Body of pancreas (tissue), 4 donors: Measurements from ENCODE around the gene STK25. TPM values are rescaled to one million over a fixed set of nuclear protein-coding genes. Genes with fewer than 3 reads are reported as not detected.
"Not testable (repeated sequence)": the region's sequence is repeated elsewhere in the genome, so short reads cannot be mapped to it uniquely, and the experiment has no call there.

Source experiments
- ATAC-seq: fragments of 150-250 bp; one replicate; pipeline ENCODE4 v1.9.1; 2016
- DNase-seq, 4 donors: peaks; one replicate each; pipeline ENCODE4 v3.0.0-alpha.2; 2019
- H3K27ac ChIP-seq, 4 donors: fragments of 200-600 bp; sonication (generic); 1 replicate in 3 of 4; 2 replicates in 1 of 4; pipeline versions ENCODE4 v1.5.1 to v1.6.1; 2016 to 2019; ENCODE audit warnings: mild to moderate bottlenecking in 1 of 4, mixed read lengths in 1 of 4, moderate library complexity in 1 of 4
- H3K27me3 ChIP-seq, 2 donors: fragments of 200-600 bp; sonication (generic); one replicate each; pipeline ENCODE4 v1.6.0; 2016; ENCODE audit warnings: mild to moderate bottlenecking in 1 of 2
- H3K36me3 ChIP-seq, 2 donors: fragments of 200-600 bp; sonication (generic); replicated peaks in 1 of 2; 2 replicates each; pipeline ENCODE4 v1.5.1; 2016; ENCODE audit warnings: low read depth in 2 of 2; ENCODE audit not compliant: insufficient read depth in 1 of 2
- H3K4me1 ChIP-seq: fragments of 200-600 bp; sonication (generic); one replicate; pipeline ENCODE4 v1.6.0; 2016
- H3K4me3 ChIP-seq, 2 donors: fragments of 200-600 bp; sonication (generic); 1 replicate in 1 of 2; 2 replicates in 1 of 2; pipeline ENCODE4 v1.5.1; 2016 to 2019
- H3K9me3 ChIP-seq, 3 donors: fragments of 200-600 bp; sonication (generic); 1 replicate in 2 of 3; 2 replicates in 1 of 3; pipeline ENCODE4 v1.5.1; 2016
- CTCF ChIP-seq, 7 experiments: fragments of 450-650 bp in 4 of 7; fragments of 200-600 bp in 3 of 7; sonication (generic) in 3 of 7; IDR thresholded peaks; one replicate each; pipeline ENCODE4 v1.5.1; 2016 to 2019; ENCODE audit warnings: antibody characterized with exemption in 7 of 7
- POLR2A ChIP-seq, 3 donors: fragments of 450-650 bp; IDR thresholded peaks; one replicate each; pipeline ENCODE4 v1.6.1; 2016; ENCODE audit warnings: antibody characterized with exemption in 3 of 3, mild to moderate bottlenecking in 2 of 3
- WGBS, 2 donors: methylation state at CpG; one replicate each; pipeline ENCODE4 v1.1.5; 2017; 5-methylcytosine and 5-hydroxymethylcytosine counted together
- intact Hi-C: fragments of 100-400 bp; cut with DNase I; formaldehyde crosslinking; loops from one replicate; pipeline ENCODE4 v1.15.1; 2023
- total RNA-seq, 2 donors: library from RNA; depleted of rRNA; stranded (reverse); fragments of >200 nt; gene quantifications; one replicate each; pipeline ENCODE4 v1.1.0, GENCODE V29; 2016

The STK25 gene
- total RNA-seq, 2 donors from 2014 or later, result 129 to 144 TPM

GRCh38 chr2:241511091-241511741 lies 2.8 kb upstream of the STK25 start:
- H3K9me3 ChIP-seq, result no peaks in the 10 kb centered on the region
- H3K36me3 ChIP-seq, result no peaks in the 10 kb centered on the region
- H3K4me1 ChIP-seq, result peaks cover 51% of the 10 kb centered on the region
- H3K27me3 ChIP-seq, result no peaks in the 10 kb centered on the region
- DNase-seq (peak; percentile 64 to 86 (median 78)), ATAC-seq (peak; percentile 11)
- WGBS, 2 donors, result 31 to 49% methylated on average over 5 to 6 of the region's 6 CpGs
- TF ChIP-seq CTCF (IDR thresholded peaks at IDR 0.05) (no peak), POLR2A (IDR thresholded peaks at IDR 0.05) (peak in 2 of 3 donors; percentile 22 to 28)
- peak overlapping the region; percentile 39 to 79 (median 67) for H3K27ac ChIP-seq
- intact Hi-C loops, result no loop called here
- no peak overlapping the region for H3K4me3 ChIP-seq

- Histone ChIP-seq H3K4me3 (peak overlapping the region; percentile 56 to 88), H3K36me3 (no peaks in the 10 kb centered on the region), H3K4me1 (peaks cover 58% of the 10 kb centered on the region), H3K27me3 (no peaks in the 10 kb centered on the region), H3K27ac (peak overlapping the region; percentile 52 to 91 (median 85)), H3K9me3 (no peaks in the 10 kb centered on the region)
- TF ChIP-seq POLR2A (IDR thresholded peaks at IDR 0.05) (no peak), CTCF (IDR thresholded peaks at IDR 0.05) (no peak)
- ATAC-seq (no peak), DNase-seq (no peak)
- intact Hi-C loops, result no loop called here
- WGBS, 2 donors, result 34 to 46% methylated on average over 10 to 24 of the region's 24 CpGs
These were observed 886 bp upstream of the STK25 start for GRCh38 chr2:241509155-241509784.

- intact Hi-C loops, result no loop called here
- peaks cover 63% of the 10 kb centered on the region for H3K4me1 ChIP-seq
- H3K27ac ChIP-seq, result peak overlapping the region; percentile 65 to 91 (median 85)
These were observed 749 bp downstream of the STK25 start for GRCh38 chr2:241507430-241508239.

GRCh38 chr2:241506793-241507429 lies 1.5 kb downstream of the STK25 start:
- peak overlapping the region in 1 of 2 donors; percentile 88 for H3K4me3 ChIP-seq
- DNase-seq, result peak in 1 of 4 donors; percentile 14
- no peak for ATAC-seq
- TF ChIP-seq POLR2A (IDR thresholded peaks at IDR 0.05) (no peak), CTCF (IDR thresholded peaks at IDR 0.05) (no peak)
- WGBS, 2 donors, result 36 to 46% methylated on average over 18 to 19 of the region's 19 CpGs
- no peak overlapping the region for H3K27ac ChIP-seq
- no peaks in the 10 kb centered on the region for H3K36me3 ChIP-seq
- H3K27me3 ChIP-seq, result no peaks in the 10 kb centered on the region
- intact Hi-C loops, result no loop called here
- H3K9me3 ChIP-seq, result no peaks in the 10 kb centered on the region
- H3K4me1 ChIP-seq, result peaks cover 61% of the 10 kb centered on the region

More at GRCh38 chr2:241507430-241508239, 749 bp downstream of the STK25 start:
- Histone ChIP-seq H3K9me3 (no peaks in the 10 kb centered on the region), H3K27me3 (no peaks in the 10 kb centered on the region), H3K4me3 (peak overlapping the region; percentile 52 to 88), H3K36me3 (no peaks in the 10 kb centered on the region)
- TF ChIP-seq POLR2A (IDR thresholded peaks at IDR 0.05) (peak in 1 of 3 donors; percentile 32), CTCF (IDR thresholded peaks at IDR 0.05) (peak in 6 of 7 experiments; percentile 7 to 37 (median 26))
- WGBS, 2 donors, result 2 to 3% methylated on average over 7 to 54 of the region's 67 CpGs
- ATAC-seq (peak; percentile 36), DNase-seq (peak; percentile 54 to 69 (median 61))

GRCh38 chr2:241506317-241506716 lies 2.1 kb downstream of the STK25 start:
- intact Hi-C loops, ATAC-seq, H3K27ac ChIP-seq, H3K4me3 ChIP-seq, H3K36me3 ChIP-seq, DNase-seq, H3K27me3 ChIP-seq, H3K9me3 ChIP-seq: not testable (repeated sequence)
- 93 to 95% methylated on average over 11 of the region's 11 CpGs for whole genome bisulfite sequencing, 2 donors
- peaks cover 55% of the 10 kb centered on the region for H3K4me1 ChIP-seq
